DND-41 (cell line): ENCODE data around the gene FCAMR.

ENCODE experiments used
- CTCF ChIP-seq: IDR thresholded peaks from 2 replicates; pipeline ENCODE4 v1.5.1; 2012; ENCODE audit warnings: borderline replicate concordance, low read length, moderate library complexity, mild to moderate bottlenecking; ENCODE audit not compliant: poor library complexity, severe bottlenecking; ENCODE audit errors: extremely low read depth
- EZH2 ChIP-seq: IDR thresholded peaks from 3 replicates; pipeline ENCODE4 v1.6.1; 2012; ENCODE audit warnings: borderline replicate concordance, low read depth, mild to moderate bottlenecking, moderate library complexity, low read length, inconsistent platforms; ENCODE audit not compliant: severe bottlenecking

GRCh38 chr1:206939841-206940587 is 30.2 kb downstream of the FCAMR start:
- TF ChIP-seq CTCF (no peak), EZH2 (no peak)
